ENCODE data around the gene GLRA2.

Gene GLRA2

DNA sequence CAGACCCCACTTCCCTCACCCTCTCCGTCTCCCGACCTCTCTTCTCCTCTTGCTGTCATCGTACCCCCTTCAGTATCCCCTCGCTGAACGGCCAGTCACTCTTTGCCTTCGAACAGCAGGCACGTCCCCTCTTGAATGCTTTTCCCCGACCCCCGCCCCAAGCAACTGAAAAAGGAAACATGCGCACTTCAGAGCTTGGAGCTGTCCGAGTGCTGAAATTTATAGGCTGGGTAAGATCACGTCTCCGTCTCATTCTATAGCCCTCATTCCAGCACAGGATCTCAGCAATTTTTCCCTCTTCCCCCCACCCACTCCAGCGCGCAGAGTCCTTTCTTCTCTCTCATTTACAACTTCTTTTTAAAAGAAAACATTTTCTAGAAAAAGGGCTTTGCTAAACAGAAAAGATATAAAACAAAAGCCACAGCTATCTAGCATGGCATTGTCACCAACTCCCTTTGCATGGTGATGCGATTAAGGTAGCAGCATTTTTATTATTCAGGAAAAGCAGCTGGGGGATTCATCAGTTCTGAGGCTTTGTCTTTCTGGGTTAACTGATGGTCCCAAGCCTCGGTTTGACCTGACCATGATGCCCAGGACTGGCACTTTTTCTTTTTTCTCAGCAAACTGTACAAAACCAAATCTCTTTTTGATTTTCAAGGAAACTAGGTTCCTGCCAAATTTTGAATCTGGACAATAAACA, at the start of gene GLRA2:
Gene GLRA2, plus strand, starts transcription at position 247 of the 700 bp plus-strand sequence. CDS start 522 bp downstream, outside the sequence.
- peak; percentile 45 to 73 for DNase-seq

DNA sequence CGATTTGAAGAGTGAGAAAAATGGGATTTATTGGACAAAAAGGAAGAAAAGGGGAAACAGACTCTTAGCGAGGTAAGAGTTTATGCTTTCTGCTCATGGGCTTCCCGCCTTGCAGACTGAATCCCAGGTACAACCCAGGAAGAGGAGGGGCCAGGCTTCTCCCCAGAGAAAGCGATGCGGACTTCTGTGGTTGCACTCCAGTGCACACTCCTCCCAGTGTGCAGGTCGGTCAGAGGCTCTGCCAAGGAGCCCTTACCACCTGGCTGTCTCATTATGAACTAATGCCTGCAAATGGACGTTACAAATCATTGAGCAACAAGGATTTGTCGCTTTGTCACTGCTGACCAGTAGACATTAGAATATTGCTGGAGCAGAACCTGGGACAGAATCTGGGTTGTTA, 39.9 kb upstream of the GLRA2 start:
- peak in 1 of 2 experiments; percentile 8 for DNase-seq

DNA sequence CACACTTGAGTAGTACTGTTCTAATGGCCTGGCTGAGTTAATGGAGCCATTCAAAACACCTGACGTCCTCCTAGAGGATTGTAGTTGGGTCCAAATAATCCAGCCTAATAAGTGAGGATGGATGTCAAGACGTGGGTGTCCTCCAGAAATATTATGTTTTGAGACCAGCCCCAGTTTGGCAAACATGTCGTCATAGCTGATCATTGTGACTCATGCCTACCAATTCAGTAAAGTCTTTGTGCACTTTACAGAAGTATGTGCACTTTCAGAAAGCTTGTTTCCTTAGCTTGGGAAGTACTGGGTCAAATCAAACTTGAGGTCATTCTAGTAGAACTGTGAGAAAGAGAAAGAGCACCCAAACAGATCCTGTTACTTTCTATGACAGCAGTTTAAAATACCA, 37.6 kb upstream of the GLRA2 start:
- DNase-seq = no peak

DNA sequence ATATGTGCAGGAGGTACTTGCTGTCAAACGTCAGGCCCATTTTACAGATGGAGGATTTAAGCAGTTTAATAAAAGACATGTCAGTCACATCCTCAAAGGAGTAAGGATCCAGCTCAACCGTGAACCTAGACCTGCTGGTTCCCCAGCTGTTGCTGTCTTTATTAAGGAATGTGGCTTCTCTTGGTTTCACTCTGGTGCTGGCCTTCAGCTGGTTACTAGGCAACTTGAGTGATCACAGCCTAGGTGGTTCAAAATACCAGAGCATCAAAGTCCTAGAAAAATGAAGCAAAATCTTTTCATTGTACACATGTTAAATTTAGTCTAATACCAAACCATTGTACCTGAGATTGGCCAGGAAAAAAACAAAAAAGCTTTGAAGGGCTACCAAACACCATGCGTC, 32.7 kb upstream of the GLRA2 start:
- no peak for DNase-seq

DNA sequence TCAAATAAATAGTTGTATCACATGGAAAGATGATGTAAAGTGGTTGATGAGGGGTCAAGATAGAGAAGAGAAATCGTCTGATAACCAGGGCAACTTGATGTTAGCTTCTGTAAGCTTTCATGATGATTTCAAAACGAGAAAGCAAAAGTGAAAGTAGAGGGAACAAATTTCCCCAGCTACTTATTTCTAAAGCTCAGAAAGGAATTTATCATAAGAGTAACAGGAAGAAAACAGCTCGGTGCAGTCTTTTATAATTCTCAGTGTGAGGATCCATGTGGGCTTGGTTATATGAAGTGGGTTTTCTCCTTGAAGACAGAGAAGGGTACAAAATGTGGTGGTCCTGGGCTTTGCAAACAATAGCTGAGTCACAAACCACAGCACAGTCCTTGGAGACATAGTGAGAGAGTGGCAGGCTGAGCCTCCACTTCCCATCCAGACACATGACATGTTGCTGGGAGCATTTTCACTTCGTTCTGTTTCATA, 32.1 kb upstream of the GLRA2 start:
- no peak for DNase-seq

DNA sequence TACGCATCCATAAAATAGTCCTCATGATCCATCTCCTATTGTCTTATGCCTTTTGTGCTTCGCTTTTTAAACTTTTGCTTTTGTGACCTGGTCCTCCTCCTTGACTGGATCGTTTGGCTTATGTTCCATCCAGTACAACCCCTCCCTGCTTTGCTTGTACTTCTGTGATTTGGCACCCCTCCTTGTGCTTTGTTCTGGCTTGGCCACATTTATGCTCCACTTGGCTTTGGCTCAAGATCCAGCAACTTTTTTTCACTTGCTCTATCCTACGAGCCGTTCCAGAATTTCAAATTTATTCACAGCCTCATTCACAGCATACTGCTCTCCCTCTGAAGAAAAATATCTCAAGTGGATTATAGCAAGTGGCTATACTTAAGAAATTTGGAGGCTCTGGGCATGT, 28.0 kb upstream of the GLRA2 start:
- no peak for DNase-seq

DNA sequence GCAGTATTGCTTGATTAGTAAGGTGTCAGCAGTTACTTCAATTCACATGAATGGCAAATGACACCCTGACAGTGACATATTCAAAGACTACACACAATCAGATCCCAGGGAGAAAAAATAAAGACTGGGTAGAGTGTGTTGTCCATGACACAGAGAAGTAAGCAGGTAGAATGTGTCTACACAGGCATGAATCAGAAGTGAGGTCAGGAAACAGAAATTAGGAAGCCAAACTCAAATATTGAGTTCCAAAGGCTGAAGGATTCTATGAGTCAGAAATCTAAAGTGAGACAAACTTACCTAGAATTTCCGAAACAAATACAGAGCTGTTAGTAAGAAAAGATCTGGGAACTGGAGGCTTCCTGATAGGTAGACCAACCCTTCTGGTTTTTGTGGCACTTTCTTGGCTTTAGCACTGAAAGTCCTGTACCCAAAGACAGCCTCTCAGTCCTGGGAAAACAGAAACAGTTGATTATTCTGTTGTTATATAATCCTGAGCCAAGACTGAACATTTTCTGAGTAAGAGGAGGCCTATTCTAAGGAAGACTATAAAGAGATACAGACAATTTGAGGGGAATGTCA, 24.3 kb upstream of the GLRA2 start:
- no peak for DNase-seq

DNA sequence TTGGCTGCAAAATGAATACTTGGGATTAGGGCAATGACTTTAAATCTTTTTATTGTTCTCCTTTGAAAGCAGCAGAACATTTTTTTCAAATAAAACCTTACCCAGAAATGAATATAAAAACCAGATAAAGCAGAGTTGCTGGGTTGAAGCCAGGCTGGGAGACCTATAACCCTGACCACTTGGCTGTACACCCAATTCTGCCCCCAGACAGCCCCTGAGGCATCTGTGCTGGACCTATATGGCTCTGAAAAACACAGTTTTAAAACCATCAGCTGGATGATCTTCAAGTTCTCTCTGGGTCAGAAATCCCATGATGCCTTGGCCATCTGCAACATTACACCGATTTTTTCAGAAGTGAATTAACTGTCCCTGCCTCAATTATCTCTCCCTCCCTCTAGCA, 23.7 kb upstream of the GLRA2 start:
- DNase-seq = no peak

DNA sequence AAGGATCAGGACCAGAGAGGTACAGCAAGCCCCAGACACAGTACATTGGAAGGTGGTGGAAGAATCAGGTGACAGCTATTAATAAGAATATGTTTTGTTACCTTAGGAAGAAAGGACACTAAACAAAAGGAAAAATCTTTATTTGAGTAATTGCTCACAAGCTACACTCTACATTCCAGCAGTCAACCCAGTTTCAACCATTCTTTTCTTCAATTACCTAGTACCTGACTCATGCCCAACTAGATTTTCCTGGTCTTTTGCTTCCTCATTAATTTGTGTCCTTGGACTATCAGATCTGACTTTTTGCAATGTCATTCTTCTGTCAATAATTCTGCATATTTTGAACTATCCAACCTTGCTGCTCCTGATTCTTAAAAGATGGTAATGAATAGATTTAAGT, 22.5 kb upstream of the GLRA2 start:
- DNase-seq = no peak

DNA sequence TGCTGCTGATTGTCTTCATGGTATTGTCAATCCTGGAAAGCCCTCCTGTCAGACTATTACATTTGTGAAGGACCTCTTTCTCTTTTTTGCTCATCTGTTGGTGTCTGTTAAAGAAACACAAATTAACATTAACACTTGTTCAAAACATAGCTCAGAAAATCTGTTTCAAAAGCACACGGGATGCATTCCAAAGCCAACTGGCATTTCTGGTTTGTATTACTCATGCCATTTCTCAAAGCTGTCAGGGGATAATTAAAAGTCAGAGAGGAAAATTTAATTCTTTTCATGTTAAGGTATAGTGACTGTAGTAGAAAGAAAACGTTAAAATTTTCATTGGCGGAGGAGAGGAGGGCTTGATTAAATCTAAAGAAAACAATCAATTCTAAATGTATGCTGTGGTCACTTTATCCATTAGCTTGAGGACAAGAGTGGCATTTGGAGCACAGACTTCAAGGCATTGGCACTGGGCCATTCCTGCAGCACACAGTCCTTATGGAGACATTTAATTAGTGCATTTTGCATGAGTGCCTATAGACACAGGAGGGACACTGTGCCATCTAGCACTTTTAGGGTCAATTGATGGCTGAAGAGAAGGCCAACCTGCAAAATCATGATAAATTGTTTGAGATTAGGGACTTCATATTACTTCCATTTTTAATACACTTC, 21.2 kb upstream of the GLRA2 start:
- no peak for DNase-seq

DNA sequence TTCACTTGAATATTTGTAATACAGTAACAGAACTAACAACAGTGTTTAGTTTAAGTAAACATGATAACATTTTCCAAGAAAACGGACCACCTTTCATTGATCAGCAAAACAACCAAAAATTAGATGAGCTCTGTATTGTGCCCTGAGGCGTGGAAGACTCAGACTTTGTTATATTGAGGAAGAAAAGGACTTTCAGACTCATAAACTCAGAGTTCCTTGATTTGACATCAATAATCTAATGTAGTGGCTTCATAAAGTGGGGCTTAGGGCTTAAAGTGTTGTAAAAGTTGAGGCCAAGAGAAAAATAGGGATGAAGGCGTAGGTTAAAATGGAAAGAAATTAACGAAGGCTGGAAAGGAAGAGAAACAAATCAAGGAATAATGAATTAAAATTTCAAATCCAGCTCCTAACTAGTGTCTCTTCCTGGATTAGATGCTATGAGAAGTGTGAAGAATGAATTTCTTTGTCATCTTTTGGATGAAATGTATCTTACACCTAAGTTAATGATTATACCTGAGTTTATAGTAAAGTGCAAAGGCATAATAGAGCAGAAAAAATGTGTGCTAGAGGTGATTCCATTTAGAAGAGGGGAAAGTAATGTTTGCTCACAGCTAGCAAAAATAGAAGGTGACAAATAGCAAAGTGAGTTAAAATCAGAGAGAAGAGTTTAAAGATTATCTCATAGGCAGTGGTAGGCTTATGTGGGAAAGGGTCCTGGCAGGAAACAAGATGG, 19.8 kb upstream of the GLRA2 start:
- no peak for DNase-seq

DNA sequence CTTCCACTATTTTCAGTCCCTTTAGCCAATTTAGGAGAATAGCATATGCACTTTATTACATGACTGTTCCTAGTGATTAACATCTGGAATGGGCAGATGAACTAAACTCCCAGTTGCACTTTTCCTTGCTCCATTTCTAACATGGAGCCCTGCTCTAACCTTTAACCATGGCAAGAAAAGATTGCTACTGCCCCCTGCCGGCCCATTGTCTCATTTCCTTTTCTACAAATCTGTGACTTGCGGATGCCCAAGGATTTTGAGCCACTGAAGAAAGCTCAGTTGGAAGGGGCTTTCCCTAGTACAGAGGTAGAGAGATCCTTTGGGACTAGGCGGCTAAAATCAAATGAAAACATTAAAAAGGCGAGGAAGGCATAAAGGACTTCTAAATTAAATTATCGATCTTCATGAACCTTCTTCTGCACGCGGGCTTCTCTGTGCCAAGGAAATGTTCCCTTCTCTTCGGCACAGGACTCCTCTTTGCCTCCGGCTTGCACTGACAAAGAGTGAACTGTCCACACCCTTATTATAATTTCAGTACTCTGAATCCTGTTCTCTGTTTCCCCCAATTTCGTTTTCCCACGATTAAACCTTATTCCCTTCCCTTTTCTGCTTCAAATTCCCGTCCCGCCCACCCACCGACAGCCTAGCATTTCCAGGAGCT, 577 bp upstream of the GLRA2 start:
- peak; percentile 82 to 93 for DNase-seq

DNA sequence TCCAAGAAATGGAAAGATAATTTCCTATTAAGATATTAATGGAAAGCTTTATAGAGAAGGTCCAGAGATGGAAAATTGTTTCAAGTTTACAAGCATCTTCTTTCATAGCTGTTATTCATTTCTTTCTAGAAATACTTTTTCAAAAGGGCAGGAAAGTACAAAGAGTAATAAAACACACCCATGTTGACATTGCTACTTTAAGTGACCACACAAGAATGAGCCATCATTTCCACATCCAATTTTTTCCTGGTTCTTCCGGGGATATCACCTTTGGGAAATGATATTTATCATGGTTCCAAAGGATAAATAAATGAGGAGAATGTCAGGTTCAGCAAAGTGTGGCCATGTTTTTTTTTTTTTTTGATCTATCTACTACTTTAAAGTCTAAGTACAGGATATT, 4.5 kb downstream of the GLRA2 start:
- no peak for DNase-seq

DNA sequence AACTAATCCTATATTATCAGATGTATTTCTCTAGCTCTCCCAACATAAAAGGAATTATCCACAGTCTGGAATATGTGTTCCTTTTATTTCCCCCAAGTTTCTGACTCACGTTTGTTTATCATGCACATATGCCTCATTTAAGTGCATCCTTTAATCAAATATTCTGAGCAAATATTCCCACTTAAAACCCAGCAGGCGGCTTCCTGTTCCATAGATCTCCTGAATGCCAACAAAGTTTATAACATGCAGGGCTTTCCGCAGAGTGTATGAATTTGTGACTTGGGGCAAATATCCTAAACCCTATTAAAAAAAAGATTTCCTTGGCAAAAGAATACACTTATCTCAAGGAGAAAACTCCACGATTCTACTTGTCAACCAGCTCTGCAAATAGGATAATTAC, 16.9 kb downstream of the GLRA2 start:
- DNase-seq = no peak

DNA sequence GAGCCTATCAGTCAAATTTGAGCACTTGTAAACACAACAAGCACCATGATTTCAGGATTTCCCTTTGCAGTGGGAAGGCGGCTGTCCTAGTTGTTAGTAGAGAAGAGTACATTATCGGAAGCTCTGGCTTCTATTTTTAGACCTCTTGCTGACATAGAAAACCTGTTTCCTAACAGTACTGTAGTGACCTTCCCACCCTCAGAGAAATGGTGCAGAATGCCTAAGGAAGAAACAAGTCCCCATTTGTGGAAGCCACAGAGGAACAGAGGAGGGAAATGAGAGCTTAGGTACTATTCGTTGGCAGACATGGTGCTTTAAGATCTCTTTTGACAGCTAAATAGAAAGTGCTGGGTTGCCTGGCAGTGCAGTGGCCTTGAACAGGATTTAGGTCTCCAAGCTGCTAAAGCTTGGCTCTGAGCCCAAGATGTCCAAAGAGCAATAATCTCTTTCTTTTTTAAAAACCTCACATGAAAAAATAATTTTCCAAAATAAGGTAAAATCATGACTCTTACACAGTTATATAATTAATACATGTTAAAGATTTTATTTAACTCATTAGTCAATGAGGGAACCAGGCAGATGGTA, 24.9 kb downstream of the GLRA2 start:
- DNase-seq = no peak

DNA sequence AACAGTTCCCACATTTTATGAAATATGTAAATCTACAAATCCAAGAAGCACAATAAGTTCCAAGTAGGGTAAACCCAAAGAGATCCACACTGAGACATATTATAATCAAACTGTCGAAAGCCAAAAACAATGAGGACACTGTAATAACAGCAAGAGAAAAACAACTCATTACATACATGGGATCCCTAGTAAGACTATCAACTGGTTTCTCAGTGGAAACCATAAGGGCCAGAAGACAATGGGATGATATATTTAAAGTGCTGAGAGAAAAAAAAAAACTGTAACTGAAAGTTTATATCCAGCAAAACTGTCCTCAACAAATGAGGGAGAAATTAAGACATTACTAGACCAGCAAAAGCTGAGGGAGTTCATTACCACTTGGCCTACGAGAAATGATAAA, 34.7 kb downstream of the GLRA2 start:
- DNase-seq = no peak

DNA sequence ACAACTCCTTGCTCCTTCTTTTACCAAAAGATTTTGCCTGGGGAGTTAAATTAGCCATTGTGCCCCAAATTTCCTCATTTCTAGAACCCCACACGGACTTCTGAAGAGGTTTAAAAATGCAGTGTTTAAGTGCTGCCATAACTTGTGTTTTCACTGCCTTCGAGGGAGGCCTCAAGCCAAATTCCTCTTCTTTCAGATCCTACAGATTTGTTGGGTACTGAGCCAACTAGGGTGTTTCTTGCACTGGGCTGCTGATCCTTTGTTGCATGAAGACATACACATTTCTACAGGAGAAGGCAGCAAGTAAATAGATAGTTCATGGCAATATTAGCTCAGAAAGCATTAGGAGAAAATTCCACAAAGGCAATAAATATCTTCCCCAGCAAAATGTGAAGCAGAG, 43.8 kb downstream of the GLRA2 start:
- no peak for DNase-seq

DNA sequence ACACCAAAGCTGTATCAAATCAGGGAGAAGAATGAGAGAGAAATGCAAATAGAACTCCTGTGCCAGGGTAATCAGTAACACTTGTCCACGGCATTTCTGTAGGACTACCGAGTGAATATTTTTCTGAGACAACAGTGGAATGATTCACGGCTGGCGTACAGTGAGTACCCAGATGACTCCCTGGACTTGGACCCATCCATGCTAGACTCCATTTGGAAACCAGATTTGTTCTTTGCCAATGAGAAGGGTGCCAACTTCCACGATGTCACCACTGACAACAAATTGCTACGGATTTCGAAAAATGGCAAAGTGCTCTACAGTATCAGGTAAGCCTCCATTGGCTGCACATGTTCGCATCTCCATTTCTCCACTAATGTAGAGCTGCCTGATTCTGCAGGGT, 51.7 kb downstream of the GLRA2 start:
- DNase-seq = no peak

DNA sequence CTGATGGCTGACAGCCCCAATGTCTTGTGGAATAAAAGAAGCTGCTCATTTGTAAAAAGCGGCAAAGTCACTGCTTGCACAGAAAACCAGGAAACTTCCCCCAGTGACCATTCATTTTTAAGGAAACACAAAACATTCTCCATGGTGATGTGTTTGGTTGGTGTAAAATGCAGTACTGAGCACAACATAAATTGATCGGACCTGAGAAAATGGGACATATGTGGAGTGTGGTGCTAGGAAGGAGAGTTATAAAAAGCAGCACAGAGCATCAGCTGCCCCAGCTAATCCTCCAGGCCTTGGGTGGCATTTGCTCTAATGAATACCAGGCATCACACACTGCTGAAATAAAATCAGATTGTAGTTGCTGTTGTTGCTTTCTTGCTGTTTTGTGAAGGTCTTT, 55.2 kb downstream of the GLRA2 start:
- no peak for DNase-seq

DNA sequence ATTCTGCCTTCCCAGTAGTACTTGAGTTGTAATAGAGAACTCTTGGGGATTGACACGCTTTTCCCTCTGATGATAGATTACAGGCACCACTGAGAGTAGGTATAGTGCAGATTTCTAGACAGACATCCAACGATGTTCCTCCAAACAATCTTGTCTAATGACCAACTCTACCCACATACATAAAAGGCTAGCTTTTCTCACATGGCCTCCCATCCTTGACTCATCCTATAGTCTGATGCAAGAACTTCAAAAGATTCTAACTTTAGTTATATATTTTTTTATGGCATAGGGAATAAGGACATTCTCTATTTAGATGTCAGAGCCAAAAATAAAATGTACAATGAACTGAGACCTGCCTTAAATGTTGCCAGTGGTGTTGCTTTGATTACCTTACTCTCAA, 60.9 kb downstream of the GLRA2 start:
- DNase-seq = no peak

DNA sequence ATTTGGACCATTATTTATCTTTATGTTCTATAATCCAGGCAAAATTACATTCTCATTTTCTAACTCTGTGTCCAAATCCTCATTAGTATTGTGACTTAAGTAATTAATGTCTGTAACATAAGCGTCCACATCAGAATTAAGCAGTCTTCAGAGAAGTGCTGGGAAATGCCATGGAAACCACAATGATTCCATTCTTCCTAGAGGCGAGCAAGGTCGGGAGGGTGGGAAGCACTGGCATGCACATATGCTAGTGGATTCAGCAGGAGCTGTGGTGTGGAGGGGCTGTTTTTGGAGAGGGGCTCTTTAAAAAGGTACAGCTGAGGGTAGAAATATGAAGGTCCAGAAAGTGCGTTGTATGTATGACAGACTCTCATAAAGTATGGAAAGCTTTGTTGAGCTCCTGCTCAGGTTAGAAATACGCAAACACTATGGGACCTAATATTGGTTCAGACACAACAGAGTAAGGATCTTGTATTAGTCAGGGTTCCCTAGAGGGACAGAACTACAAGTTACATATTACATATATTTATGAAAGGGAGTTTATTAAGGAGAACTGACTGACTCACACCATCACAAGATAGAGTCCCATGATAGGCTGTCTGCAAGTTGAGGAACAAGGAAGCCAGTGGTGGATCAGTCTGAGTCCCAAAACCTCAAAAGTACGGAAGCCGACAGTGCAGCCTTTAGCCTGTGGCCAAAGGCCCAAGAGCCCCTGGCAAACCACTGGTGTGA, 61.5 kb downstream of the GLRA2 start:
- DNase-seq = no peak

DNA sequence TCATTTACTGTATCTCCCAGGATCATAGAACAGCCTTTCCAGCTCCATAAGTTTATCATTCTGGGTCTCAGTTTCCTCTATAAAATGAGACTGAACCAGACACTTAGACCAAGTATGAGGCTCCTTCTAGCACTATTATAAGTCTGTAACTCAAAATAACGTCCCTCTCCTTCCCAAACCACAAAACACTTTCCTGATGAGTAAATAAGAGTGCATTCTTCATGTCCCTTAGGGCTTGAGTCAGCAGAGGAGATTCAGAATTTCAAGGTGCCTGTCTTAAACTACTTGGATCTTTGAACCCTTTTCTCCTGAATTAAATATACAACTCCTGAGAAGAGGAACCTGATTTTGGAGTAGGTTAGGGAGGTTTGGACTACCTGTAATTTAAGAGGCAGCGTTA, 62.6 kb downstream of the GLRA2 start:
- no peak for DNase-seq
